ENCODE results near the gene ZFYVE28. TPM values are rescaled to one million over a fixed set of nuclear protein-coding genes. Genes with fewer than 3 reads are reported as not detected.

Gene ZFYVE28
- total and polyA plus RNA-seq, 10 of the 15 experiments (the other 5 are each of a cell fraction or from before 2014, with no cell fraction given) = 0.06 to 1.9 (median 0.22) TPM; not detected in 1

DNA sequence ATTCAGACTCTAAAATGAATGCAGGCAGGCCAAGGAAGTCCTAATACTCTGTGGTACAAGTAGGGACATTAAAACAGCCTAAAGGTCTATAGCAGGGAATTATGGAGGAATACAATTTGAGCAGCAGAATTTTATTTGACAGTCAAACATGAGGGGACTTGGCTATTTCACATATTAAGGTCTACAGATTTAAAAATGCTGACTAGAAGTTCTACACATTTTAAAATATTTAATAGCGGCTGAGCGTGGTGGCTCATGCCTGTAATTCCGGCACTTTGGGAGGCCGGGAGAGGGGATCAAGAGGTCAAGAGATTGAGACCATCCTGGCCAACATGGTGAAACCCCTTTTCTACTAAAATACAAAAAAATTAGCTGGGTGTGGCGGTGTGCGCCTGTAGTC, 187.4 kb downstream of the ZFYVE28 start (continued):
- no peak for TF ChIP-seq STAT1 (conservative IDR thresholded peaks at IDR 0.05)

DNA sequence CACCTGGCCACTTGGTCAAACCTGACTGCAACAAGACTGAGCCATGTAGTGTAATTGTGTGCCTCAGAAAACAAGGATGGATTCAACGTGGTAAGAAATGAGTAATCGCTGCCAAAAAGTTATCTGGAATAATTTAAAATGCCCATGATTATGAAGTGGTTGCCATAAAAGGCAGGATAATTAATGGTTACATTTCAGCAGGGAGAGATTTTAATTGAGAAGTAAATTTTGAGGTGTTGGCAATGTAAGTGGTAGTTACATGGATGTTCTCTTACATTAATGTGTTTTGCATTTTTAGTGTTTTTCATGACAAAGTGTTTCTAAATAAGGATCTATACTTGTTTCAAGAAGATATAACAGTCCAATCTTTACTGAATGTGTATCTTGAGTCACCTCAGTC, 192.2 kb downstream of the ZFYVE28 start:
- ChIA-PET POLR2A (interaction anchor here (0.6 to 2.7 kb wide), 3 partner anchors 11 to 526 kb away, joined by 3 to 12 read pairs (median 3); no protein-coding TSS in a partner anchor), CTCF (interaction anchor here (0.7 to 1.4 kb wide), 2 partner anchors 216 to 392 kb away, joined by 3 read pairs; no protein-coding TSS in a partner anchor), RAD21 (ENCODE audit: unreplicated experiment) (no interaction called here), SMC1A (ENCODE audit: uncharacterized antibody, unreplicated experiment) (interaction anchor here (1.5 kb wide), 1 partner anchor 13 kb away, joined by 4 read pairs; no protein-coding TSS in a partner anchor)
- no peak overlapping the region for H3K4me2 ChIP-seq (ENCODE audit: control insufficient read depth, insufficient read depth)
- DNase-seq (ENCODE audit: low read depth, low spot score) (no peak), ATAC-seq (no peak), FAIRE-seq (no peak)
- in situ Hi-C loops (cut with MboI) = no loop called here
- H2AFZ ChIP-seq (ENCODE audit: control insufficient read depth, low read depth, low read length) = no peak overlapping the region
- H3K27ac ChIP-seq (ENCODE audit: control insufficient read depth, insufficient read depth) = no peak overlapping the region
- no peak overlapping the region for H3K9ac ChIP-seq (ENCODE audit: control insufficient read depth, insufficient read depth, low read length)
- BruUV-seq (replicated peaks) = no TSS peak
- 100% methylated on average over 2 of the region's 2 CpGs for WGBS (ENCODE audit: insufficient coverage, insufficient replicate concordance, low lambda C conversion rate, missing lambda C conversion rate)
- H3K79me2 ChIP-seq (ENCODE audit: control insufficient read depth, insufficient read depth, low read length) = no peaks in the 10 kb centered on the region
- H3K36me3 ChIP-seq (ENCODE audit: control insufficient read depth in 2 of 2, insufficient read depth in 2 of 2, low read length in 1 of 2) = no peaks in the 10 kb centered on the region
- H3K4me3 ChIP-seq = no peak overlapping the region
- H3K27me3 ChIP-seq (replicated peaks in 1 of 2; ENCODE audit: control insufficient read depth in 2 of 2, insufficient read depth in 2 of 2, low read length in 1 of 2) = no peaks in the 10 kb centered on the region
- no peaks in the 10 kb centered on the region for H4K20me1 ChIP-seq (ENCODE audit: control insufficient read depth, insufficient read depth)
- intact Hi-C loops (cut with micrococcal nuclease; ENCODE audit: unreplicated experiment) = no loop called here
- no peaks in the 10 kb centered on the region for H3K9me3 ChIP-seq (replicated peaks; ENCODE audit: control insufficient read depth, insufficient read depth, low read length)
- H3K4me1 ChIP-seq (ENCODE audit: control insufficient read depth, insufficient read depth, low read length) = no peaks in the 10 kb centered on the region
- TF ChIP-seq, protein P1, sequence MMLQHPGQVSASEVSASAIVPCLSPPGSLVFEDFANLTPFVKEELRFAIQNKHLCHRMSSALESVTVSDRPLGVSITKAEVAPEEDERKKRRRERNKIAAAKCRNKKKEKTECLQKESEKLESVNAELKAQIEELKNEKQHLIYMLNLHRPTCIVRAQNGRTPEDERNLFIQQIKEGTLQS (IDR thresholded peaks at IDR 0.05; ENCODE audit: borderline replicate concordance, extremely low read depth, low read depth, low read length) = no peak
- TF ChIP-seq, protein P2, sequence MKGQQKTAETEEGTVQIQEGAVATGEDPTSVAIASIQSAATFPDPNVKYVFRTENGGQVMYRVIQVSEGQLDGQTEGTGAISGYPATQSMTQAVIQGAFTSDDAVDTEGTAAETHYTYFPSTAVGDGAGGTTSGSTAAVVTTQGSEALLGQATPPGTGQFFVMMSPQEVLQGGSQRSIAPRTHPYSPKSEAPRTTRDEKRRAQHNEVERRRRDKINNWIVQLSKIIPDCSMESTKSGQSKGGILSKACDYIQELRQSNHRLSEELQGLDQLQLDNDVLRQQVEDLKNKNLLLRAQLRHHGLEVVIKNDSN (IDR thresholded peaks at IDR 0.05; ENCODE audit: borderline replicate concordance, extremely low read length, insufficient read depth, low read depth, low read length) = no peak
- TF ChIP-seq ZNF274 (IDR thresholded peaks at IDR 0.05; ENCODE audit: insufficient read depth, insufficient read length) = no peak
- TF ChIP-seq, protein P3, sequence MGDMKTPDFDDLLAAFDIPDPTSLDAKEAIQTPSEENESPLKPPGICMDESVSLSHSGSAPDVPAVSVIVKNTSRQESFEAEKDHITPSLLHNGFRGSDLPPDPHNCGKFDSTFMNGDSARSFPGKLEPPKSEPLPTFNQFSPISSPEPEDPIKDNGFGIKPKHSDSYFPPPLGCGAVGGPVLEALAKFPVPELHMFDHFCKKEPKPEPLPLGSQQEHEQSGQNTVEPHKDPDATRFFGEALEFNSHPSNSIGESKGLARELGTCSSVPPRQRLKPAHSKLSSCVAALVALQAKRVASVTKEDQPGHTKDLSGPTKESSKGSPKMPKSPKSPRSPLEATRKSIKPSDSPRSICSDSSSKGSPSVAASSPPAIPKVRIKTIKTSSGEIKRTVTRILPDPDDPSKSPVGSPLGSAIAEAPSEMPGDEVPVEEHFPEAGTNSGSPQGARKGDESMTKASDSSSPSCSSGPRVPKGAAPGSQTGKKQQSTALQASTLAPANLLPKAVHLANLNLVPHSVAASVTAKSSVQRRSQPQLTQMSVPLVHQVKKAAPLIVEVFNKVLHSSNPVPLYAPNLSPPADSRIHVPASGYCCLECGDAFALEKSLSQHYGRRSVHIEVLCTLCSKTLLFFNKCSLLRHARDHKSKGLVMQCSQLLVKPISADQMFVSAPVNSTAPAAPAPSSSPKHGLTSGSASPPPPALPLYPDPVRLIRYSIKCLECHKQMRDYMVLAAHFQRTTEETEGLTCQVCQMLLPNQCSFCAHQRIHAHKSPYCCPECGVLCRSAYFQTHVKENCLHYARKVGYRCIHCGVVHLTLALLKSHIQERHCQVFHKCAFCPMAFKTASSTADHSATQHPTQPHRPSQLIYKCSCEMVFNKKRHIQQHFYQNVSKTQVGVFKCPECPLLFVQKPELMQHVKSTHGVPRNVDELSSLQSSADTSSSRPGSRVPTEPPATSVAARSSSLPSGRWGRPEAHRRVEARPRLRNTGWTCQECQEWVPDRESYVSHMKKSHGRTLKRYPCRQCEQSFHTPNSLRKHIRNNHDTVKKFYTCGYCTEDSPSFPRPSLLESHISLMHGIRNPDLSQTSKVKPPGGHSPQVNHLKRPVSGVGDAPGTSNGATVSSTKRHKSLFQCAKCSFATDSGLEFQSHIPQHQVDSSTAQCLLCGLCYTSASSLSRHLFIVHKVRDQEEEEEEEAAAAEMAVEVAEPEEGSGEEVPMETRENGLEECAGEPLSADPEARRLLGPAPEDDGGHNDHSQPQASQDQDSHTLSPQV (IDR thresholded peaks at IDR 0.05) = no peak
- TF ChIP-seq, protein P4, sequence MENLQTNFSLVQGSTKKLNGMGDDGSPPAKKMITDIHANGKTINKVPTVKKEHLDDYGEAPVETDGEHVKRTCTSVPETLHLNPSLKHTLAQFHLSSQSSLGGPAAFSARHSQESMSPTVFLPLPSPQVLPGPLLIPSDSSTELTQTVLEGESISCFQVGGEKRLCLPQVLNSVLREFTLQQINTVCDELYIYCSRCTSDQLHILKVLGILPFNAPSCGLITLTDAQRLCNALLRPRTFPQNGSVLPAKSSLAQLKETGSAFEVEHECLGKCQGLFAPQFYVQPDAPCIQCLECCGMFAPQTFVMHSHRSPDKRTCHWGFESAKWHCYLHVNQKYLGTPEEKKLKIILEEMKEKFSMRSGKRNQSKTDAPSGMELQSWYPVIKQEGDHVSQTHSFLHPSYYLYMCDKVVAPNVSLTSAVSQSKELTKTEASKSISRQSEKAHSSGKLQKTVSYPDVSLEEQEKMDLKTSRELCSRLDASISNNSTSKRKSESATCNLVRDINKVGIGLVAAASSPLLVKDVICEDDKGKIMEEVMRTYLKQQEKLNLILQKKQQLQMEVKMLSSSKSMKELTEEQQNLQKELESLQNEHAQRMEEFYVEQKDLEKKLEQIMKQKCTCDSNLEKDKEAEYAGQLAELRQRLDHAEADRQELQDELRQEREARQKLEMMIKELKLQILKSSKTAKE (IDR thresholded peaks at IDR 0.05; ENCODE audit: low read depth, poor library complexity, severe bottlenecking) = no peak
- TF ChIP-seq CBX3 (IDR thresholded peaks at IDR 0.05; ENCODE audit: borderline replicate concordance, low read depth) = no peak
- no peak for TF ChIP-seq HDGF (IDR thresholded peaks at IDR 0.05)
- TF ChIP-seq, protein P5, sequence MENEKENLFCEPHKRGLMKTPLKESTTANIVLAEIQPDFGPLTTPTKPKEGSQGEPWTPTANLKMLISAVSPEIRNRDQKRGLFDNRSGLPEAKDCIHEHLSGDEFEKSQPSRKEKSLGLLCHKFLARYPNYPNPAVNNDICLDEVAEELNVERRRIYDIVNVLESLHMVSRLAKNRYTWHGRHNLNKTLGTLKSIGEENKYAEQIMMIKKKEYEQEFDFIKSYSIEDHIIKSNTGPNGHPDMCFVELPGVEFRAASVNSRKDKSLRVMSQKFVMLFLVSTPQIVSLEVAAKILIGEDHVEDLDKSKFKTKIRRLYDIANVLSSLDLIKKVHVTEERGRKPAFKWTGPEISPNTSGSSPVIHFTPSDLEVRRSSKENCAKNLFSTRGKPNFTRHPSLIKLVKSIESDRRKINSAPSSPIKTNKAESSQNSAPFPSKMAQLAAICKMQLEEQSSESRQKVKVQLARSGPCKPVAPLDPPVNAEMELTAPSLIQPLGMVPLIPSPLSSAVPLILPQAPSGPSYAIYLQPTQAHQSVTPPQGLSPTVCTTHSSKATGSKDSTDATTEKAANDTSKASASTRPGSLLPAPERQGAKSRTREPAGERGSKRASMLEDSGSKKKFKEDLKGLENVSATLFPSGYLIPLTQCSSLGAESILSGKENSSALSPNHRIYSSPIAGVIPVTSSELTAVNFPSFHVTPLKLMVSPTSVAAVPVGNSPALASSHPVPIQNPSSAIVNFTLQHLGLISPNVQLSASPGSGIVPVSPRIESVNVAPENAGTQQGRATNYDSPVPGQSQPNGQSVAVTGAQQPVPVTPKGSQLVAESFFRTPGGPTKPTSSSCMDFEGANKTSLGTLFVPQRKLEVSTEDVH (IDR thresholded peaks at IDR 0.05; ENCODE audit: low read depth, partially characterized antibody) = no peak
- no peak for TF ChIP-seq IKZF1 (conservative IDR thresholded peaks at IDR 0.05)
- TF ChIP-seq BHLHE40 (IDR thresholded peaks at IDR 0.05; ENCODE audit: borderline replicate concordance in 1 of 2, low read depth in 2 of 2, low read length in 1 of 2) = no peak

All from GM12878 (cell line).